Omental fat pad (tissue), 4 donors: Measurements from ENCODE around the gene MRPL40. TPM values are rescaled to one million over a fixed set of nuclear protein-coding genes. Genes with fewer than 3 reads are reported as not detected.

Experiments
- ATAC-seq: fragments of 150-250 bp; one replicate; pipeline ENCODE4 v1.9.1; 2016; ENCODE audit warnings: mild to moderate bottlenecking, moderate library complexity; ENCODE audit not compliant: low FRiP score
- DNase-seq: peaks from one replicate; pipeline ENCODE4 v3.0.0-alpha.2; 2019; ENCODE audit warnings: low spot score
- total RNA-seq, 4 donors: library from RNA; depleted of rRNA; stranded (reverse); fragments of >200 nt; gene quantifications; one replicate each; pipeline ENCODE4 v1.1.0, GENCODE V29; 2016
- TF ChIP-seq, protein P1 (sequence below), 3 donors: fragments of 450-650 bp; IDR thresholded peaks; one replicate each; pipeline ENCODE4 v1.5.1; 2016 to 2017; ENCODE audit warnings: antibody characterized with exemption in 3 of 3, mild to moderate bottlenecking in 3 of 3, moderate library complexity in 2 of 3

Gene MRPL40
- total RNA-seq, 4 donors from 2014 or later = 17.3 to 25.9 (median 24.0) TPM

DNA sequence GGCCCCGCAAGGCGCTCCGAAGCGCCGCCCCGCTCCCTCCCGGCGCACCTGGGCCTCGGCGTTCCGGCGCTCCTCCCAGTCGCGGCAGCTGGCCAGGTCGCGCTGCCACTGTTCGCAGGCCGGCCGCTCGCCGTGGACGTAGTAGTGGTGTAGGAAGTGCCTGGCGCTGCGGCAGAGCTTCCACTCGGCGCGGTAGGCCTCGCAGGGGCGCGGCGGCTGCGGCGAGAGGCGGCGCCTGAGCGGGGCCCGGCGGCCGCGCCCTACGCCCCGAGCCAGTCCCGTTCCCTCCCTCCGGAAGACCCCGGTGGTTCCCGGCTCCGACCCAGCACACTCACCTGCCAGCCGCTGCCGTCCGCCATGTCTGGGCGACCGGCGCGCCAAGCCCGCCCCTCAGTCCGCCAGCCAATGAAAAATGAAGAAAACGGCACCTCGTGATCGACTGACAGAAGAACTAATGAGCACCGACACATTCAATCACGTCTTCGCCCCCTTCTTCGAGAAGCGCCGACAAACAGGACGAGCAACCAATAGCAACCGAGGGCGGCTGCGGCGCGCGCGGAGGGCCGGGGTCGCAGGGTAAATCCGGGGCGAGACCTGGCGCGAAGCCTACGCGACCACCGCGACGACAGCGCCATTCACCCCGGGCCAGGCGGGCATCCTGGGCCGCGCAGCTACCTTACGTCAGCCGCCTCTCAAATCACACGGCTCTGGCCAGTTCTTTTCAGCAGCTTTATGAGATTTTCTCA is 15.2 kb downstream of the MRPL40 start, which contains the start of gene C22orf39:
Gene C22orf39, minus strand, starts transcription at position 382 of the 746 bp plus-strand sequence. Its CDS starts 23 bp downstream, at position 359.
- ATAC-seq = peak; percentile 91
- TF ChIP-seq, protein P1, sequence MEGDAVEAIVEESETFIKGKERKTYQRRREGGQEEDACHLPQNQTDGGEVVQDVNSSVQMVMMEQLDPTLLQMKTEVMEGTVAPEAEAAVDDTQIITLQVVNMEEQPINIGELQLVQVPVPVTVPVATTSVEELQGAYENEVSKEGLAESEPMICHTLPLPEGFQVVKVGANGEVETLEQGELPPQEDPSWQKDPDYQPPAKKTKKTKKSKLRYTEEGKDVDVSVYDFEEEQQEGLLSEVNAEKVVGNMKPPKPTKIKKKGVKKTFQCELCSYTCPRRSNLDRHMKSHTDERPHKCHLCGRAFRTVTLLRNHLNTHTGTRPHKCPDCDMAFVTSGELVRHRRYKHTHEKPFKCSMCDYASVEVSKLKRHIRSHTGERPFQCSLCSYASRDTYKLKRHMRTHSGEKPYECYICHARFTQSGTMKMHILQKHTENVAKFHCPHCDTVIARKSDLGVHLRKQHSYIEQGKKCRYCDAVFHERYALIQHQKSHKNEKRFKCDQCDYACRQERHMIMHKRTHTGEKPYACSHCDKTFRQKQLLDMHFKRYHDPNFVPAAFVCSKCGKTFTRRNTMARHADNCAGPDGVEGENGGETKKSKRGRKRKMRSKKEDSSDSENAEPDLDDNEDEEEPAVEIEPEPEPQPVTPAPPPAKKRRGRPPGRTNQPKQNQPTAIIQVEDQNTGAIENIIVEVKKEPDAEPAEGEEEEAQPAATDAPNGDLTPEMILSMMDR (IDR thresholded peaks at IDR 0.05) = no peak
- DNase-seq = peak; percentile 74

DNA sequence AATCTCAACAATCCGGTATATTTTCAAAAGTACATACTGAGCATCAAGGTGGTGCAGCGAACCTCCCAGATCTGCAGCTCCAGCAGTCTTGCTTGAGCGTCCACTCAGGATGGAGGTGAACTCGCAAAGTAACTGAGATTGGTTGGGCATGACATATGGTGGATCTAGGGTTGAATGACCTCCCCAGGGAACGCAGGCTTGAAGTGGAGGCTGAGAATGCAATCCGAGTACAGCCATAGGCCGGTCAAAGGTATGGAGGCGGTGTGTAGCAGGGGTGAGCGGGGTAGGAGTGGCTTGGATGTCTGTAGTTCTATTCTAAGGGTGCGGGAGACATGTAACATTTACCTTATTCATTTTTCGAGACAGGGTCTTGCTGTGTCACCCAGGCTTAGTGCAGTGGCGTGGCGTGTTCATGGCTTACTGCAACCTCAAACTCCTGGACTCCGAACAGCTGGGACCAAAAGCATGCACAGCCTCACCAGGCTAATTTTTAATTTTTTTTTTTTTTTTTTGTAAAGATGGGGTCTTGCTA is 15.8 kb downstream of the MRPL40 start:
- ATAC-seq (peak; percentile 57), DNase-seq (no peak)
- TF ChIP-seq, protein P1 (IDR thresholded peaks at IDR 0.05) = no peak

DNA sequence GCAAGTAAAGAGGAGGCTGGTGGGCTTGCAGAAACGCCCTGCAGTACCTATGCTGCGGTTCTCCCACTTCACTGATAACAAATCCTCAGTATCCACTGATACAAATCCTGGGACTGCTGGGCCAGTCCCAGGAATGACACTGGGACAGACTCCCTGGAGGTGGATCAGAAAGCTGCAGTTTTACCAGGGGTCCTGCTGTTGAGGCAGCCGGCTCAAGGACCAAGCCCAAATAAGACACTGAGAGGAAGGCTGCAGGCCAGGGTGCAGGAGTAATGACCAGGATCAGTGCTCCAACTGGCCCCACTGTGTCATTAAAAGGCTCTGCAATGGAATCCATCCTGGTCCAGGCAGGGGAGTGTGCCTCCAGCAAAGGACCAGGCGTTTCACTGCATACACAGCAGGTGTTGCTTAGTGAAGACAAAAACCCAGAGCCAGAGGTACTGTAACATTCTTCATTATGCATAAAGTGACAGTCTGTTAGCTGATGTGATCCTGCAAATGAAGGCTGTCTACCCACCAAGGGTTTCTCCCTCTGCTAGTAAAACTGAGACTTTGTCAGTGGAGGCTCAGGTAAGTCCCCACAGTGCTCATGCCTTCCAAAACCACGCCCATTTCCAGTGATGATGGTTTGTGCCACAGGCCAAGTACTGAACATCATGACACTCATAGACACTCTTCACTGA is 16.5 kb downstream of the MRPL40 start:
- DNase-seq (no peak), ATAC-seq (no peak)
- TF ChIP-seq, protein P1 (IDR thresholded peaks at IDR 0.05) = no peak

DNA sequence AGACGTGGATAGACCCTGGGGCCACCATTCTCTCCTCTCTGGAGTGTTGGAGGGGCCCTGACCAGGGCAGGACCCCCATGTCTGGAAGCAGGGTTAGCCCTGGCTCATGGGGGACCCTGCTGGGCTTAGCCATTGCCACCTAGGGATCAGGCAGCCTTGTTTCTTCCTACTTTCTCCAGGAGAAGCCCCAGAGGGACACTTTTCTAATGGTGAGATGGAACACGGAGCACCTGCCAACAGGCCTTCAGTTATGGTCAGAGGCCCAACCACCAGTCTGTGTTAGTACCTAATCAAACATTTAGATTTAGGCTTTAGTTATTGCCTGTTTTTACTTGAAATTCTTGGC is 17.1 kb downstream of the MRPL40 start:
- no peak for ATAC-seq
- TF ChIP-seq, protein P1 (IDR thresholded peaks at IDR 0.05) = no peak
- DNase-seq = no peak

DNA sequence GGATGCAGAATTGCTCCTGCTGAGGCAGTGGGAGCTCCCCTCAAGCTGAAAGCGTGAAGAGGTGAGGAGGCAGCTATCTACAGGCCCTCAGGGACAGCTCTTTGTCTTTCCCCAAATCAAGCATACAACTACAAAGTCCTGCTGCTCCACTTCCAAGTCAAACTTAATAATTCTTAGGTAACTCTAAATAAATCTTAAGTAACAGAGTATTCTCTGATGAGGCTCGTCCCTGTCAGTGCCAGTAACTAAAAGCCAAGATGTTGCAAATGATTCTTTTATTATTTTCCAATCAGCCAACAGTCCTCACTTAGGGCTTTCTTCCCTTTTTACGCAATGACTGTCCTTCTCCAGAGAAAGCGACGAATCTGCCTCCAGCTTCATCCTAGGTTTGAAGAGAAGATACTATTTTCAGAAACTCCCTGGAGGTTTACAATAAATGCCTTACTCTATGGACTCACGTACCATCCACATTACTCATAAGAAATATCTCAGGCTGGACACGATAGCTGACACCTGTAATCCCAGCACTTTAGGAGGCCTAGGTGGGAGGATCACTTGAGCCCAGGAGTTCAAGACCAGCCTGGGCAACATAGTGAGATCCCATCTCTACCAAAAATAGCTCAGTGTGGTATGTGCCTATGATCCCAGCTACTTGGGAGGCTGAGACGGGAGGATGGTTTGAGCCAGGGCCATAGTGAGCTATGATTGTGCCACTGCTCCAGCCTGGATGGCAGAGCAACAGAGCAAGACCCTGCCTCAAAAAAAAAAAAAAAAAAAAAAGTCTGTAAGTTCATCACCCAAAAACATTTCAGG is 18.2 kb downstream of the MRPL40 start:
- ATAC-seq (no peak), DNase-seq (no peak)
- TF ChIP-seq, protein P1 (IDR thresholded peaks at IDR 0.05) = no peak

DNA sequence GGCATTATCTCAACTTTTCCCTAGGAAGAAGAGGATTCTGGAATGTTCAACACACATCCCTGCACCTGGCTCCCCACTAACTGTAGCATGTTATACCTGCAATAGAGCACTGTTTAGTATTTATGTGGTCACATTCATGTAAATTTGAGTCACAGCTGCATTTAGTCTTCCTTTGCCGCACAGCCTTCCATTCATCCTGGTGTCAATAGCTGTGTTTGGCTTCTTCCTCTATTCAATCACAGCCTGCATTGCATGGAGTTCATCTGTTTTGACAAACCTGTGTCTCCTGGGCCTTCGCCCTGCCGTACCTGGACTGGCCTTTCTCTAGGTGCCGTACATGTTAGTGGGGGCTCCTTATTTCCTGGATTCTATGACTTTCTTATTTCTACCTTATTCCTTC is 19.2 kb downstream of the MRPL40 start:
- TF ChIP-seq, protein P1 (IDR thresholded peaks at IDR 0.05) = no peak
- DNase-seq = no peak
- ATAC-seq = no peak
